Measurements from ENCODE around the gene GPR37L1.

GPR37L1 gene

DNA sequence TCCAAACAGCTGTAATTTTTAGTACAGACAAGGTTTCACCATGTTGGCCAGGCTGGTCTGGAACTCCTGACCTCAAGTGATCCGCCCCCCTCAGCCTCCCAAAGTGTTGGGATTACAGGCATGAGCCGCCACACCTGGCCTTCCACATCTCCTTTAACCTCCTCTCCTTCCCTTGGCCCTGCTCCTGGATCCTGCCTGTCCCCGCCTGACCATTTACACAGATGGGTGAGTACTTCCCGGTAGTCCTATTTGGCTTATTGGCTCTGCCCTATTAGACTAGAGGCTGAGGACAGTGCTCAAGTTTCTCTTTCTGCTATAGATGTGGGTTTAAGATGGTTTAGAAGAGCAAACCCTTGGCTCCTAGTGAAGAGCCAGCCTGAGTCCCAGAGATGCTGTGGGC is 30.6 kb downstream of the GPR37L1 start:
- H3K4me2 ChIP-seq (ENCODE audit: low read depth, low read length, poor library complexity, severe bottlenecking), result no peak overlapping the region
- TF ChIP-seq EZH2phosphoT487 (conservative IDR thresholded peaks at IDR 0.05; ENCODE audit: low read length), result no peak
- TF ChIP-seq, protein P1, sequence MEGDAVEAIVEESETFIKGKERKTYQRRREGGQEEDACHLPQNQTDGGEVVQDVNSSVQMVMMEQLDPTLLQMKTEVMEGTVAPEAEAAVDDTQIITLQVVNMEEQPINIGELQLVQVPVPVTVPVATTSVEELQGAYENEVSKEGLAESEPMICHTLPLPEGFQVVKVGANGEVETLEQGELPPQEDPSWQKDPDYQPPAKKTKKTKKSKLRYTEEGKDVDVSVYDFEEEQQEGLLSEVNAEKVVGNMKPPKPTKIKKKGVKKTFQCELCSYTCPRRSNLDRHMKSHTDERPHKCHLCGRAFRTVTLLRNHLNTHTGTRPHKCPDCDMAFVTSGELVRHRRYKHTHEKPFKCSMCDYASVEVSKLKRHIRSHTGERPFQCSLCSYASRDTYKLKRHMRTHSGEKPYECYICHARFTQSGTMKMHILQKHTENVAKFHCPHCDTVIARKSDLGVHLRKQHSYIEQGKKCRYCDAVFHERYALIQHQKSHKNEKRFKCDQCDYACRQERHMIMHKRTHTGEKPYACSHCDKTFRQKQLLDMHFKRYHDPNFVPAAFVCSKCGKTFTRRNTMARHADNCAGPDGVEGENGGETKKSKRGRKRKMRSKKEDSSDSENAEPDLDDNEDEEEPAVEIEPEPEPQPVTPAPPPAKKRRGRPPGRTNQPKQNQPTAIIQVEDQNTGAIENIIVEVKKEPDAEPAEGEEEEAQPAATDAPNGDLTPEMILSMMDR (IDR thresholded peaks at IDR 0.05; ENCODE audit: insufficient read depth, low read length, poor library complexity, severe bottlenecking), result no peak
- H3K9me2 ChIP-seq (replicated peaks; ENCODE audit: insufficient read depth, low read length), result no peaks in the 10 kb centered on the region
- no peaks in the 10 kb centered on the region for H3K79me2 ChIP-seq (ENCODE audit: insufficient read depth, low read length)
- H3F3A ChIP-seq (ENCODE audit: insufficient read depth), result peaks cover 5% of the 10 kb centered on the region; the same call in 1 of the 2 replicates
- no peaks in the 10 kb centered on the region for H3K9me3 ChIP-seq (ENCODE audit: insufficient read depth, low read length)
- H3K27ac ChIP-seq (ENCODE audit: low read depth, low read length), result no peak overlapping the region
- no peaks in the 10 kb centered on the region for H4K20me1 ChIP-seq (ENCODE audit: low read depth, low read length)
- H2AFZ ChIP-seq (ENCODE audit: low read depth, low read length, severe bottlenecking), result no peak overlapping the region
- no peak overlapping the region for H3K9ac ChIP-seq (ENCODE audit: low read length)
- H3K4me3 ChIP-seq (ENCODE audit: insufficient read depth, low read length, poor library complexity, severe bottlenecking), result no peak overlapping the region
- no peaks in the 10 kb centered on the region for H3K27me3 ChIP-seq (ENCODE audit: low read length)
- H3K36me3 ChIP-seq (ENCODE audit: low read length), result no peaks in the 10 kb centered on the region

DNA sequence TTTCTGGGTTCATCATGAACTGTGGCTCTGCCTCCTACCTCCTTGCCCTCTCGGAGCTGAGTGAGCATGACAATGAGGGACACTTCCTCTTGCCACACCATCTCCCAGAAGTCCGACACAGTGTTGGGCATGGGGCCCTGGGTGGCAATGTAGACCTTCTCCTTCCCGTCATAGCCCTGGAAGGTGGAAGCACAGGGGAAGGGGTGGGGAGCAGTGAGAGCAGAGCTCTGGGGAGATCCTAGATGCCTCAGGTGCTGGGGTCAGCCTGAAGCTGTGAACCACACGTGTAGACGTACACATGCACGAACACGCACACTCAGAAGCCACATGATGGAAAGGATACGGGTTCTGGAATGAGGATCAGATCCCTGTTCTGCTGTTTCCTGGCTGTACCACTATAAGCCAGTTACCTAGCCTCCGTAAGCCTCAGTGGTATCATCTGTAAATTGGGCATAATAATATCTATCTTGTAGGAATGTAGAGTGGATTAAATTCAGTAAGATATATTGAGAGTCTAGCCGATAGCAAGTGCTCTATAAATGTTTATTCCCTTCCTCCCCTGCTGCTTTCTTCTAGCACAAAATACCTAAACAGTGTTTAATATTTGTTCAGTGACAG is 31.5 kb downstream of the GPR37L1 start:
- no peak overlapping the region for H2AFZ ChIP-seq (ENCODE audit: low read depth, low read length, severe bottlenecking)
- no peaks in the 10 kb centered on the region for H3K36me3 ChIP-seq (ENCODE audit: low read length)
- H3K27ac ChIP-seq (ENCODE audit: low read depth, low read length), result no peak overlapping the region
- H3K9ac ChIP-seq (ENCODE audit: low read length), result no peak overlapping the region
- no peaks in the 10 kb centered on the region for H3K27me3 ChIP-seq (ENCODE audit: low read length)
- no peaks in the 10 kb centered on the region for H3K9me3 ChIP-seq (ENCODE audit: insufficient read depth, low read length)
- H3K4me2 ChIP-seq (ENCODE audit: low read depth, low read length, poor library complexity, severe bottlenecking), result no peak overlapping the region
- H3K9me2 ChIP-seq (replicated peaks; ENCODE audit: insufficient read depth, low read length), result no peaks in the 10 kb centered on the region
- H3F3A ChIP-seq (ENCODE audit: insufficient read depth), result peaks cover 2% of the 10 kb centered on the region; the same call in 1 of the 2 replicates
- no peaks in the 10 kb centered on the region for H4K20me1 ChIP-seq (ENCODE audit: low read depth, low read length)
- H3K79me2 ChIP-seq (ENCODE audit: insufficient read depth, low read length), result peaks cover 6% of the 10 kb centered on the region; the same call in 1 of the 2 replicates
- TF ChIP-seq, protein P1 (IDR thresholded peaks at IDR 0.05; ENCODE audit: insufficient read depth, low read length, poor library complexity, severe bottlenecking), result no peak
- TF ChIP-seq EZH2phosphoT487 (conservative IDR thresholded peaks at IDR 0.05; ENCODE audit: low read length), result no peak
- no peak overlapping the region for H3K4me3 ChIP-seq (ENCODE audit: insufficient read depth, low read length, poor library complexity, severe bottlenecking)

DNA sequence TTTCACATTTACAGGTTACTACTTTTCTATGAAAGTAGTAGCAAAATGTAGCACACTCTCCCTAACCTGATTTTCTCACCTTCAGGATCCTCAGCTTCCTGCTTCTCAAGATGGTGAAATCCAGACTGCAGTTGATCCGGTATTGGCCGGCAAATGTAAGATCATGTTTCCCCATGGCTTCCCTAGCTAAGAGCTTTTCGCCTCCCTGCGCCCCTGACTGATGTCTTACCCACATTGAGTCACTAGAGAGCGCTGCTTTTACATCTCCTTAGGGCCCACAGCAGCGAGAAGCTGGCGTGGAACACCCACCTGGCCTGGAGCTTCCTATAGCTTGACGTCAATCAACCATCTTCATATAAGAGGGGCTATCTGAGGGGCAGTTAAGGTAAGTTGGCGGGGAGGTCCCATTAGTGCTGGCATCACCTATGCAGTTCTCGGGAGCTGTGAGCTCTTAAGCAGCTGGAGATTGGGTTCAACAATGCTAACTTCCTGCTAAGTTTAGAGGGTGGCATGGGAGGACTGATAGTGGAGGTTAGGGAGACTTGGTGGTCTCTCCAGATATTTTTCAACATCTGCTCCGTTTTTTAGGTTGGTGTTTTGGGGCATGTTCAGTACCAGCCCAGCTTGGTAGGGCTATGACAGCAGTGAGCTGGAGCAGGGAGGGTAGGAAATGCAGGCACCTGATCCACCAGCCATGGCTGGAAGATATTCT is 32.2 kb downstream of the GPR37L1 start:
- no peaks in the 10 kb centered on the region for H3K9me3 ChIP-seq (ENCODE audit: insufficient read depth, low read length)
- no peak overlapping the region for H2AFZ ChIP-seq (ENCODE audit: low read depth, low read length, severe bottlenecking)
- no peak overlapping the region for H3K27ac ChIP-seq (ENCODE audit: low read depth, low read length)
- H3K9ac ChIP-seq (ENCODE audit: low read length), result no peak overlapping the region
- H3K27me3 ChIP-seq (ENCODE audit: low read length), result no peaks in the 10 kb centered on the region
- H3K4me2 ChIP-seq (ENCODE audit: low read depth, low read length, poor library complexity, severe bottlenecking), result no peak overlapping the region
- H3K36me3 ChIP-seq (ENCODE audit: low read length), result no peaks in the 10 kb centered on the region
- H3K79me2 ChIP-seq (ENCODE audit: insufficient read depth, low read length), result peaks cover 10% of the 10 kb centered on the region; the same call in 1 of the 2 replicates
- H3K4me3 ChIP-seq (ENCODE audit: insufficient read depth, low read length, poor library complexity, severe bottlenecking), result no peak overlapping the region
- TF ChIP-seq EZH2phosphoT487 (conservative IDR thresholded peaks at IDR 0.05; ENCODE audit: low read length), result no peak
- TF ChIP-seq, protein P1 (IDR thresholded peaks at IDR 0.05; ENCODE audit: insufficient read depth, low read length, poor library complexity, severe bottlenecking), result peak; percentile 69
- no peaks in the 10 kb centered on the region; the same call in 1 of the 2 replicates for H3F3A ChIP-seq (ENCODE audit: insufficient read depth)
- no peaks in the 10 kb centered on the region for H3K9me2 ChIP-seq (replicated peaks; ENCODE audit: insufficient read depth, low read length)
- H4K20me1 ChIP-seq (ENCODE audit: low read depth, low read length), result no peaks in the 10 kb centered on the region

All from SU-DHL-6 (cell line).